Fibroblast of pulmonary artery (primary cell): ENCODE measurements around the gene GALK1.

Source experiments
- DNase-seq: peaks from one replicate; pipeline ENCODE4 v3.0.0-alpha.2; 2010; ENCODE audit warnings: low read depth
- H3K4me3 ChIP-seq: replicated peaks from 2 replicates; pipeline ENCODE4 v1.5.1; 2011; ENCODE audit warnings: low read depth, mild to moderate bottlenecking, control low read depth, low read length, moderate library complexity
- TF ChIP-seq, protein P1 (sequence below): IDR thresholded peaks from 2 replicates; pipeline ENCODE4 v1.5.1; 2011; ENCODE audit warnings: mild to moderate bottlenecking, control low read depth, low read length, inconsistent platforms; ENCODE audit errors: missing control alignments

The GALK1 gene

DNA sequence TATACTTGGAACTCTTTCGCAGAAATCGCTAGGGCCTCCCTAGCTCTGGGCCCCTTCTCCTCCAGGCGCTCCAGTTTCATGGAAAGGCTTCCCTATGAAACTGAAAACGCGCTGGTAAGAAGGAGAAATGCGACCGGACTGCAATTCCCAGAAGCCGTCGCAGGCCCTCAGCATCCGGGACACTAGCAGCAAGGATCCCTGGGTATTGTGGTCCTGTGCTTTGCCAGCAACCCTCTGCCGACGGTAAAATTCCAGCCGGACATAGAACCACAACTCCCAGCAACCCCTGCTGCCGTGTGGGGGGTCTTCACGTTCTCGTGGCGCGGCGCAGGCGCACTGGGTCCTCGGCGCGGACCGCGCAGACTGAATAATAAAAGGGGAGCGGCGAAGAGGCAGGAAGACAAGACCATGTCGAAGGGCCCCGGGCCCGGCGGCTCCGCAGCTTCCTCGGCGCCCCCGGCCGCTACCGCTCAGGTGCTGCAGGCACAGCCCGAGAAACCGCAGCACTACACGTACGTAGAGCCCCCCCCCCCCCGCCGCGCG, 19.6 kb upstream of the GALK1 start, which contains the start of gene UNK:
Gene UNK, plus strand, starts transcription at position 334 of the 543 bp plus-strand sequence. Its CDS starts 75 bp downstream, at position 409.
- peak; percentile 100 for DNase-seq
- H3K4me3 ChIP-seq = peak within 1 kb of the TSS; percentile 72
- TF ChIP-seq, protein P1, sequence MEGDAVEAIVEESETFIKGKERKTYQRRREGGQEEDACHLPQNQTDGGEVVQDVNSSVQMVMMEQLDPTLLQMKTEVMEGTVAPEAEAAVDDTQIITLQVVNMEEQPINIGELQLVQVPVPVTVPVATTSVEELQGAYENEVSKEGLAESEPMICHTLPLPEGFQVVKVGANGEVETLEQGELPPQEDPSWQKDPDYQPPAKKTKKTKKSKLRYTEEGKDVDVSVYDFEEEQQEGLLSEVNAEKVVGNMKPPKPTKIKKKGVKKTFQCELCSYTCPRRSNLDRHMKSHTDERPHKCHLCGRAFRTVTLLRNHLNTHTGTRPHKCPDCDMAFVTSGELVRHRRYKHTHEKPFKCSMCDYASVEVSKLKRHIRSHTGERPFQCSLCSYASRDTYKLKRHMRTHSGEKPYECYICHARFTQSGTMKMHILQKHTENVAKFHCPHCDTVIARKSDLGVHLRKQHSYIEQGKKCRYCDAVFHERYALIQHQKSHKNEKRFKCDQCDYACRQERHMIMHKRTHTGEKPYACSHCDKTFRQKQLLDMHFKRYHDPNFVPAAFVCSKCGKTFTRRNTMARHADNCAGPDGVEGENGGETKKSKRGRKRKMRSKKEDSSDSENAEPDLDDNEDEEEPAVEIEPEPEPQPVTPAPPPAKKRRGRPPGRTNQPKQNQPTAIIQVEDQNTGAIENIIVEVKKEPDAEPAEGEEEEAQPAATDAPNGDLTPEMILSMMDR = no peak

DNA sequence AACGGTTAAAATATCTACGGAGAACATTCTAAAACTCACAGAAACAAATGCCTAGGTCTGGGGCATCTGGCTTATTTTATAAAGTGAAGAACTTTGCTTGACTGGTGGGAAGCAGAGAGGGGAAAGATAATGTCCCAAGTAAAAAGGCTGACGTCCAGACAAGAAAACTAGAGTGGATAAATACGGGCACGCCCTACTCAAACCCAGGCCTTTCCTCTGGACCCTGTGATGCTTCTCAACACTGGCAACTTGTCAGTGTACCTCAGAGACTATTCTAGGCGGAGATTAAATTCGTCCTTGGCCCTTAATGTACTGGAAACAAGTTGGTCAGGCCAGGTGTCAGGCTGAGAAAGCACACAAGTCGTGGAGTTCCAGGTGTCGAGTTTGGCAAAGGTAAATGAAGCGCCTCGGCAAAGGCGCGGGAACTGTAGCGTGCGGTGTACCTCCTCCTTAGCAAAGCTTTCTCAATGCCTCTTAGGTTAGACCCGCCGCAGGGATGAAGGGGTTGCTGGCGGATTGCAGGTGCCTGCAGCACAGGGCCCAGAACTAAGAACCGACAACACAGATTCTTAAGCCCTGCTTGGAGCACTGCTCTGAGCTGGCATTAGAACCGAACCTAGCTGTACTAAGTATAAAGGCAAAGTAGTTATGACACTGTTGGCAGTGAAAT, 18.9 kb upstream of the GALK1 start:
- TF ChIP-seq, protein P1 = no peak
- no peak for DNase-seq

GRCh38 chr17:75783069-75783783, 18.2 kb upstream of the GALK1 start:
- DNase-seq = peak; percentile 76
- TF ChIP-seq, protein P1 = peak; percentile 76
- no peak overlapping the region for H3K4me3 ChIP-seq

More for the DNA sequence above, 18.9 kb upstream of the GALK1 start:
- peak overlapping the region; percentile 72 for H3K4me3 ChIP-seq

DNA sequence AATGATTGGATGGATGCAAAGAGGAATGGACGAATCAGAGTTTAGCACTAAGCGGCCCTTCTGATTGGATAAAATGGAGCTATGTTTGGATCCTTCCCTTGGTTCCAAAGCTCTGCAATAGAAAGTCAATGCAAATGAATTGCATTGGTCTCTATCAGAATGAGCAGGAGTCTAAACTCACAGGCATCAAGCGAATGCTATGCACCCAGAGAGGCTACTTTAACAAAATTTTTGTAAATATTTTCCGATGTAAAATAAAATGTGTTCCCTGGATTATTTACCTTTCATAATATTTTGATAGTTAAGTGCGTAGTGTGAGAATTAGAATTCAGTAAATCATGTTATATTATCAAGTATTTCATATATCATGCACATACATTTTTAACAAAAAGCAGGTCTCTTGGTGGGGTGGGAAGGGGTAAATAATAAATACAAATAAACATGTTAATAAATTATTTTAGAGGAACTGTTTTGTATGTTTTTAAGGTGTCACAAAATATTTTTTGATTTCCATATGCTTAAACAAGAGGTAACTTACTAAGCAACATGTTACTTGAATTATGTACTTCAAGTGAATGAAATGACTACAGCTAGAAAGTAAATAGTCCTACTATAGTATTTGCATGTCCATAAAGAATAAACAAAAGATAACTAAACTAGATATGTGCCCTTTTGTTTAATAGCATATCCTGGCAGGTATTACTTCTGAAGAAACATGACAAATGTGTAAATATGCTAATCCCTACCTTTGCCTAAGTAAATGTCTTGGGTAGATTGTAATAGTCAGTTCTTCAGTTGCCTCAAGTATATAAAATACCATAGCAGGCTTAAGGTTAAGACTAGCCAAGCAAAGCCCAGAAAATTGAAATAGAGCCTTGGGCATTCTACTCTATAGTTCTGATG, 15.2 kb upstream of the GALK1 start:
- H3K4me3 ChIP-seq = peak overlapping the region; percentile 23
- DNase-seq = no peak
- TF ChIP-seq, protein P1 = no peak

- peak; percentile 100 for DNase-seq
- TF ChIP-seq, protein P1 = no peak
- peak overlapping the region; percentile 89 for H3K4me3 ChIP-seq
Observed at GRCh38 chr17:75779250-75779986, 14.4 kb upstream of the GALK1 start.

DNA sequence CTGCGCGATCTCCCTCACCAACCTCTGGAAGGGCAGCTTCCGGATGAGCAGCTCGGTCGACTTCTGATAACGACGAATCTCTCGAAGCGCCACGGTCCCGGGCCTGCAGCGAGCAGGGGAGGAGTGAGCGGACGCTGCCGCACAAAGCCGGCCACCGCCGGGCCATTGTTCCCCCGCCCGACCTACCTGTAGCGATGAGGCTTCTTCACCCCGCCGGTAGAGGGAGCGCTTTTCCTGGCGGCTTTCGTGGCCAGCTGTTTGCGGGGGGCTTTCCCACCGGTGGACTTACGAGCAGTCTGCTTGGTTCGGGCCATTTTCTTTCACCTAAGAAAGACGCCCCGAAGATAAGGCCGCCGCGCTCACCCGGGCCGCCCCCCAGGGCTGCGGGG, 13.9 kb upstream of the GALK1 start:
- DNase-seq = no peak
- TF ChIP-seq, protein P1 = peak; percentile 46

DNA sequence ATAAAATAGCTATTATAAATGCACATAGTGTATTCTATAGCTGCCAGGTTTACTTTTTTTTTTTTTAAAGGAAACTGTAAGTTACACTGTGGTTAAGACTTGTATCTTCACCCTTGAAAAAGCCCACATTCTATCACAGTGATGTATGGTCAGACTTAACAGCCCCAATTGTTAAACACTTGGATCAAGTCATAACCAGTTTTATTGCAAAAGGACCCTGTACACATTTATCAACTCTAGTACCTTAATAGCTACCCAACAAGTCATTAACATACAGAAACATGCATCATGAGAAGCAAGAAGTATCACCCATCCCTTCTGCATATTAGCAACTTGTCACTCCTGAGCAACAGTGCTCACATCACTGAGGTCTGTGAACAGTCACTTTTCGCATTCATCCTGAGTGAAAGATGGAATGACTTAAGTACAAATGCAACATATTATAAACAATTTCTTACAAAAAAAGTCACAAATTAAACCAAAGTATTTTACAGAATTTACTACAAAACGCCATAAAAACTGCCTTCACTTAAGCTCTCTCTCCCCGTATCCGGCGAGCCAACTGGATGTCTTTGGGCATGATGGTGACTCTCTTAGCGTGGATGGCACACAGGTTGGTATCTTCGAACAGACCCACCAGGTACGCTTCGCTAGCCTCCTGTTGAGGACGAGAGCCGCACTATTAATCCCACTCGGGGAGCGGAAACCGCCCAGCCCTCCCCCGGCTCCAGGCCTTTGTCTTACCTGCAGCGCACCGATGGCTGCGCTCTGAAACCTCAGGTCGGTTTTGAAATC, 13.3 kb upstream of the GALK1 start:
- H3K4me3 ChIP-seq = peak overlapping the region; percentile 89
- peak; percentile 21 for DNase-seq

More for the DNA sequence above, 13.9 kb upstream of the GALK1 start:
- peak overlapping the region; percentile 89 for H3K4me3 ChIP-seq
